Ascending aorta (tissue), 2 donors: ENCODE results near the gene PRKD1. TPM values are rescaled to one million over a fixed set of nuclear protein-coding genes. Genes with fewer than 3 reads are reported as not detected.

Experiments used
- DNase-seq, 2 donors: peaks; one replicate each; pipeline ENCODE4 v3.0.0-alpha.2; 2019; ENCODE audit warnings: low spot score in 2 of 2
- H3K27ac ChIP-seq, 2 donors: fragments of 200-600 bp; sonication (generic); one replicate each; pipeline ENCODE4 v1.5.1; 2016 to 2017; ENCODE audit warnings: mild to moderate bottlenecking in 1 of 2
- H3K27me3 ChIP-seq: fragments of 200-600 bp; sonication (generic); one replicate; pipeline ENCODE4 v1.5.1; 2017
- H3K36me3 ChIP-seq, 2 donors: fragments of 200-600 bp; sonication (generic); one replicate each; pipeline ENCODE4 v1.5.1; 2016
- H3K4me1 ChIP-seq, 2 donors: fragments of 200-600 bp; sonication (generic); one replicate each; pipeline ENCODE4 v1.5.1; 2016 to 2017; ENCODE audit warnings: mild to moderate bottlenecking in 1 of 2
- H3K4me3 ChIP-seq, 2 donors: fragments of 200-600 bp; sonication (generic); one replicate each; pipeline ENCODE4 v1.5.1; 2016 to 2017; ENCODE audit warnings: mild to moderate bottlenecking in 1 of 2
- H3K9me3 ChIP-seq, 2 donors: fragments of 200-600 bp; sonication (generic); one replicate each; pipeline ENCODE4 v1.5.1; 2016
- CTCF ChIP-seq, 3 experiments: fragments of 200-600 bp in 2 of 3; fragments of 450-650 bp in 1 of 3; sonication (generic) in 2 of 3; IDR thresholded peaks; one replicate each; pipeline ENCODE4 v1.5.1; 2016 to 2019; ENCODE audit warnings: antibody characterized with exemption in 3 of 3, mild to moderate bottlenecking in 1 of 3, moderate library complexity in 1 of 3
- intact Hi-C: fragments of 100-400 bp; cut with DNase I; formaldehyde crosslinking; loops from one replicate; pipeline ENCODE4 v1.15.1; 2023
- total RNA-seq: library from RNA; depleted of rRNA; stranded (reverse); fragments of >200 nt; gene quantifications from one replicate; pipeline ENCODE4 v1.1.0, GENCODE V29; 2016

Gene PRKD1
- total RNA-seq, 1 donor from 2014 or later, result 34.6 TPM

DNA sequence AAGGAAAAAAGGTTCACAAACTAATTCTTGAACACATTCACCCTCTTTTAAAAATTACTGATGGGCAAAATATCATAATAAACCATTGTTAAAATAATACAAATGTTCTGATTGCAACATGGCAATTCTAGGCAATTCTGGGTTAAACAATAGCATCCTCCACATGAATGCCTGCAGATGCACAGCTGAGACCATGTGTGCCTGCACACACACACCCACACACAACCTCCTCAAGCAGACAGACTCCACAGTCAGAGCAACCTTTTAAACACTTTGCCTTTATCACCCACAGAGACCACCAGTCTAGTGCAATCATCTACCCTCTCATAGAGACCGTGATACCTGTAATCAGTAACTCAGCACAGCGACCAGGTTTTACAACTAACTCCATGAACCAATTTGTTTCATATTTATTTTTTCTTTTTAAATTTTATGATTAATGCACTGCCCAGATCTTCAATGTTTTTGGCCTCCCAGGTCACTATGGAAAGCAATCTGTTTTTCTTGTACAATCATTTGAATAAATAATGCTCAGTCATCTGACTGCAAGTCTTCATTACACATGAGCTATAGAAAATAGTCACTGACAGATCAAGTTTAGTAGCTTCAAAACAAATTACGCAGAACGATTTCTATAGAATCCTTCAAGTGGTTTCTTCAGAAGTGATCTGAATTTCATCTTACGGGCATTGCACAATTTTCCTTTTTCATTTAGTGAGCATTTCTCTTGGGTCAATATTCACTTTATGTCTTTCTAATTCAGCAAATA, 105.8 kb downstream of the PRKD1 start:
- no peaks in the 10 kb centered on the region for H3K9me3 ChIP-seq
- no peaks in the 10 kb centered on the region for H3K27me3 ChIP-seq
- peaks cover 0 to 7% of the 10 kb centered on the region in 2 donors for H3K4me1 ChIP-seq
- no peak for DNase-seq
- no peak for TF ChIP-seq CTCF (IDR thresholded peaks at IDR 0.05)
- no peak overlapping the region for H3K4me3 ChIP-seq
- H3K36me3 ChIP-seq, result no peaks in the 10 kb centered on the region
- intact Hi-C loops, result no loop called here
- H3K27ac ChIP-seq, result no peak overlapping the region

DNA sequence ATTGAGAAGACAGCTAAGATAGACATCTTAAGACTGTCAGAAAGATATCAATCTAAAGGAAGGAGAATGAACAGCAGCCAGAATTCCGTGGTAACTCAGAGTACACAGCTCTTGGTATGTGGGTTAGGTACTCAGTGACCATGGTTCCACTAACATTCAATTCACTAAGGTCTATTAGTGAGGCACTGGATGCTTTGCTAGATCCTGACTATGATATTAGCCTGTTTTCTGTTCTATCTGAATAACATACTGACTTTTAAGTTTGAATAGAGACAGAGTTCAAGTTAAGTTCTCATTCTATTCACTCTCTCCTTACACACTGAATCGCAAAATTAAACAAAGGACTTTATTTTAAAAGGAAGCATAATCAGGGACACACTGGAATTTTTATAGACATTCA, 106.4 kb downstream of the PRKD1 start:
- Histone ChIP-seq H3K4me1 (peaks cover 0 to 7% of the 10 kb centered on the region in 2 donors), H3K9me3 (no peaks in the 10 kb centered on the region), H3K4me3 (no peak overlapping the region), H3K36me3 (no peaks in the 10 kb centered on the region), H3K27ac (no peak overlapping the region), H3K27me3 (no peaks in the 10 kb centered on the region)
- no peak for TF ChIP-seq CTCF (IDR thresholded peaks at IDR 0.05)
- no peak for DNase-seq
- intact Hi-C loops, result no loop called here

- no peak for TF ChIP-seq CTCF (IDR thresholded peaks at IDR 0.05)
- Histone ChIP-seq H3K27me3 (no peaks in the 10 kb centered on the region), H3K4me3 (no peak overlapping the region), H3K27ac (no peak overlapping the region), H3K9me3 (no peaks in the 10 kb centered on the region), H3K36me3 (no peaks in the 10 kb centered on the region), H3K4me1 (peaks cover 0 to 7% of the 10 kb centered on the region in 2 donors)
- intact Hi-C loops, result no loop called here
- DNase-seq, result no peak
These were observed 106.9 kb downstream of the PRKD1 start for GRCh38 chr14:29820785-29821184.

DNA sequence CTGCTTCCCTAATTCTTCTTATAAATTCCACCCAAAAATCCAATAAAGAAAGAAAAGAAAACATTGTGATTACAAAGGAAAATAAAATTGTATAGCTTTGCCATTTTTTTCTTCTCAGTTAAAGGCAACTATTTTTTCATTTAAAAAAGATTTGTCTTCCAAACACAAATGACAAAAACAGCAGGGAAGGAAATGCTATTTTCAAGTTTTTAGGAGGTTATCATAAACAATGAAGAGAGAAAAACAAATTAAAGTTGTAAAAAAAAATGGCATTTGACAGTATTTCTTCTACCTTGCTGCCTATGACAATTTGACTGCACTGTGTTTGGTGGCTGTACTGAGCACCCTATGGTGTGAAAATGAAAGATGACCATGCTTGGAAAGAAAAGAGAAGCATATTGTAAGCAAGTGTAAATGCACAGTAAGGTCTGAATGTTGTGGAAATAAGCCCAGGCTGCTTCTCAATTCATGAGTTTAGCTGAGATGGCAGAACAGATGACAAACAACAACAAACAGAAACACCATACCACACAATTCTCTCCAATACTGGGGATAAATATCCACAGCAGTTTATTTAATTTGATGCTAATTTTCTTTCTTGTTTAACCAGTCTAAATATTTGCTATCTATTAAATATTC, 109.8 kb downstream of the PRKD1 start:
- TF ChIP-seq CTCF (IDR thresholded peaks at IDR 0.05), result no peak
- DNase-seq, result no peak
- Histone ChIP-seq H3K27ac (no peak overlapping the region), H3K4me3 (no peak overlapping the region), H3K27me3 (no peaks in the 10 kb centered on the region), H3K36me3 (no peaks in the 10 kb centered on the region), H3K9me3 (no peaks in the 10 kb centered on the region), H3K4me1 (peaks cover 0 to 5% of the 10 kb centered on the region in 2 donors)
- intact Hi-C loops, result no loop called here

- intact Hi-C loops, result no loop called here
These were observed 112.5 kb downstream of the PRKD1 start for GRCh38 chr14:29815016-29815674.

More at GRCh38 chr14:29815016-29815674, 112.5 kb downstream of the PRKD1 start:
- Histone ChIP-seq H3K27ac (no peak overlapping the region), H3K4me1 (peaks cover 0 to 3% of the 10 kb centered on the region in 2 donors), H3K9me3 (no peaks in the 10 kb centered on the region), H3K36me3 (no peaks in the 10 kb centered on the region), H3K27me3 (no peaks in the 10 kb centered on the region), H3K4me3 (no peak overlapping the region)
- no peak for TF ChIP-seq CTCF (IDR thresholded peaks at IDR 0.05)
- no peak for DNase-seq
